Smooth muscle cell (in vitro differentiated cells): Measurements from ENCODE around the gene EWSR1. TPM values are rescaled to one million over a fixed set of nuclear protein-coding genes. Genes with fewer than 3 reads are reported as not detected.
A peak's percentile ranks its signal among the peaks of the same experiment; 100 is the strongest.

Source experiments
- DNase-seq: peaks from one replicate; lab custom pipeline; 2025; ENCODE audit not compliant: unreplicated experiment; lab: John Stamatoyannopoulos, UW
- H2AFZ ChIP-seq: fragments of 200-600 bp; sonication (generic); 2 replicates; pipeline ENCODE4 v1.6.0; 2016; ENCODE audit warnings: antibody characterized with exemption, low read depth, mild to moderate bottlenecking
- H3F3A ChIP-seq: fragments of 200-600 bp; sonication (generic); 2 replicates; pipeline ENCODE4 v1.6.0; 2017; ENCODE audit warnings: antibody characterized with exemption, low read depth
- H3K27ac ChIP-seq: fragments of 200-600 bp; sonication (generic); 2 replicates; pipeline ENCODE4 v1.5.1; 2016; ENCODE audit warnings: low read depth, mild to moderate bottlenecking
- H3K27me3 ChIP-seq: fragments of 200-600 bp; sonication (generic); 2 replicates; pipeline ENCODE4 v1.6.1; 2016; ENCODE audit warnings: low read depth, mild to moderate bottlenecking
- H3K36me3 ChIP-seq: fragments of 200-600 bp; sonication (generic); 2 replicates; pipeline ENCODE4 v1.5.1; 2016; ENCODE audit warnings: low read depth
- H3K4me1 ChIP-seq: fragments of 200-600 bp; sonication (generic); 2 replicates; pipeline ENCODE4 v1.5.1; 2016; ENCODE audit warnings: low read depth
- H3K4me2 ChIP-seq: fragments of 200-600 bp; sonication (generic); 2 replicates; pipeline ENCODE4 v1.6.0; 2016; ENCODE audit warnings: mild to moderate bottlenecking
- H3K4me3 ChIP-seq: fragments of 200-600 bp; sonication (generic); 2 replicates; pipeline ENCODE4 v1.5.1; 2016; ENCODE audit warnings: mild to moderate bottlenecking
- H3K79me2 ChIP-seq: fragments of 200-600 bp; sonication (generic); 2 replicates; pipeline ENCODE4 v1.6.0; 2016; ENCODE audit warnings: low read depth, mild to moderate bottlenecking
- H3K9ac ChIP-seq: fragments of 200-600 bp; sonication (generic); 2 replicates; pipeline ENCODE4 v1.6.0; 2016; ENCODE audit warnings: low read depth
- H3K9me3 ChIP-seq: fragments of 200-600 bp; sonication (generic); replicated peaks from 2 replicates; pipeline ENCODE4 v1.5.1; 2016; ENCODE audit warnings: low read depth
- H4K20me1 ChIP-seq: fragments of 200-600 bp; sonication (generic); 2 replicates; pipeline ENCODE4 v1.6.0; 2016; ENCODE audit warnings: low read depth
- CTCF ChIP-seq: fragments of 200-600 bp; sonication (generic); IDR thresholded peaks from 2 replicates; pipeline ENCODE4 v1.5.1; 2017; ENCODE audit warnings: borderline replicate concordance, mild to moderate bottlenecking, antibody characterized with exemption; ENCODE audit not compliant: insufficient read depth, poor library complexity, severe bottlenecking
- WGBS: methylation state at CpG from one replicate; pipeline ENCODE4 v1.1.7; 2016; ENCODE audit warnings: low lambda C conversion rate; 5-methylcytosine and 5-hydroxymethylcytosine counted together
- polyA plus RNA-seq: library from polyadenylated mRNA; unstranded; fragments of >200 nt; fragmentation: Nextera tagmentation; extraction: Ambion mirVana; gene quantifications from 2 replicates; pipeline ENCODE4 v1.2.1, GENCODE V29; 2016
- total RNA-seq: library from RNA; depleted of rRNA; stranded (reverse); fragments of >200 nt; gene quantifications from 2 replicates; pipeline ENCODE4 v1.2.3, GENCODE V29; 2014

The EWSR1 gene
- total and polyA plus RNA-seq, 2 experiments from 2014 or later: 164 to 197 TPM

GRCh38 chr22:29310065-29310862 is 42.2 kb downstream of the EWSR1 start:
- no peaks in the 10 kb centered on the region for H3K36me3 ChIP-seq
- peak overlapping the region; percentile 51 for H3K9ac ChIP-seq
- H2AFZ ChIP-seq: no peak overlapping the region
- H3K27ac ChIP-seq: peak overlapping the region; percentile 62
- no peak for DNase-seq
- H3K4me3 ChIP-seq: no peak overlapping the region
- H3K9me3 ChIP-seq: no peaks in the 10 kb centered on the region
- 83% methylated on average over 28 of the region's 28 CpGs for WGBS
- no peaks in the 10 kb centered on the region for H3F3A ChIP-seq
- H3K4me2 ChIP-seq: peak overlapping the region; percentile 67
- peaks cover 9% of the 10 kb centered on the region for H4K20me1 ChIP-seq
- peaks cover 7% of the 10 kb centered on the region for H3K4me1 ChIP-seq
- no peak for TF ChIP-seq CTCF
- H3K27me3 ChIP-seq: peaks cover 24% of the 10 kb centered on the region
- H3K79me2 ChIP-seq: peaks cover 8% of the 10 kb centered on the region

- H3K27ac ChIP-seq: peak overlapping the region; percentile 75
- H3K4me1 ChIP-seq: peaks cover 7% of the 10 kb centered on the region
- H3K9ac ChIP-seq: peak overlapping the region; percentile 86
- H3F3A ChIP-seq: no peaks in the 10 kb centered on the region
- no peaks in the 10 kb centered on the region for H3K36me3 ChIP-seq
- peaks cover 8% of the 10 kb centered on the region for H3K79me2 ChIP-seq
- no peaks in the 10 kb centered on the region for H3K9me3 ChIP-seq
- peaks cover 29% of the 10 kb centered on the region for H3K27me3 ChIP-seq
- peaks cover 9% of the 10 kb centered on the region for H4K20me1 ChIP-seq
- peak overlapping the region; percentile 67 for H3K4me2 ChIP-seq
- H2AFZ ChIP-seq: no peak overlapping the region
- H3K4me3 ChIP-seq: no peak overlapping the region
- 33% methylated on average over 16 of the region's 18 CpGs for WGBS
- no peak for TF ChIP-seq CTCF
- peak; percentile 91 for DNase-seq
Measured at GRCh38 chr22:29310863-29311339, 42.8 kb downstream of the EWSR1 start.

GRCh38 chr22:29311464-29312217 is 43.6 kb downstream of the EWSR1 start:
- Histone ChIP-seq H3K27me3 (peaks cover 36% of the 10 kb centered on the region), H3K27ac (peak overlapping the region; percentile 75), H3K4me2 (peak overlapping the region; percentile 55), H3K36me3 (no peaks in the 10 kb centered on the region), H3K9me3 (no peaks in the 10 kb centered on the region), H2AFZ (no peak overlapping the region), H3K4me1 (peaks cover 7% of the 10 kb centered on the region), H3K79me2 (peaks cover 8% of the 10 kb centered on the region), H3K4me3 (no peak overlapping the region), H3K9ac (peak overlapping the region; percentile 86), H3F3A (no peaks in the 10 kb centered on the region), H4K20me1 (peaks cover 9% of the 10 kb centered on the region)
- DNase-seq: no peak
- WGBS: 91% methylated on average over 30 of the region's 50 CpGs
- no peak for TF ChIP-seq CTCF
